Neural crest cell (in vitro differentiated cells): ENCODE measurements around the gene TBC1D5. TPM values are rescaled to one million over a fixed set of nuclear protein-coding genes. Genes with fewer than 3 reads are reported as not detected.

Experiments
- DNase-seq: peaks from one replicate; pipeline ENCODE4 v3.0.0; 2021; ENCODE audit warnings: low read depth, mixed read lengths, low spot score
- H3K27ac Mint-ChIP-seq: one replicate; pipeline ENCODE4 v1.8.0; 2021; ENCODE audit warnings: mild to moderate bottlenecking, mixed read lengths; ENCODE audit not compliant: unreplicated experiment
- H3K27me3 Mint-ChIP-seq: 2 replicates; pipeline ENCODE4 v1.8.0; 2021; ENCODE audit warnings: low read depth, mild to moderate bottlenecking, mixed read lengths
- H3K36me3 Mint-ChIP-seq: 2 replicates; pipeline ENCODE4 v1.8.0; 2021; ENCODE audit warnings: low read depth, mild to moderate bottlenecking, mixed read lengths
- H3K4me1 Mint-ChIP-seq: 2 replicates; pipeline ENCODE4 v1.8.0; 2021; ENCODE audit warnings: mixed read lengths
- H3K4me3 Mint-ChIP-seq: one replicate; pipeline ENCODE4 v1.8.0; 2021; ENCODE audit warnings: mild to moderate bottlenecking, mixed read lengths
- H3K9me3 Mint-ChIP-seq: 2 replicates; pipeline ENCODE4 v1.8.0; 2021; ENCODE audit warnings: mixed read lengths
- total RNA-seq: library from RNA; stranded (reverse); gene quantifications from 2 replicates; pipeline ENCODE4 v1.2.1, GENCODE V29; 2021
- TF ChIP-seq, protein P1 (sequence below): fragments of 200-600 bp; sonication (generic); conservative IDR thresholded peaks from 2 replicates; pipeline ENCODE4 v1.5.0; 2021; ENCODE audit warnings: antibody characterized with exemption, mild to moderate bottlenecking

TBC1D5 gene
- total RNA-seq, 1 donor from 2014 or later = 51.2 TPM

DNA sequence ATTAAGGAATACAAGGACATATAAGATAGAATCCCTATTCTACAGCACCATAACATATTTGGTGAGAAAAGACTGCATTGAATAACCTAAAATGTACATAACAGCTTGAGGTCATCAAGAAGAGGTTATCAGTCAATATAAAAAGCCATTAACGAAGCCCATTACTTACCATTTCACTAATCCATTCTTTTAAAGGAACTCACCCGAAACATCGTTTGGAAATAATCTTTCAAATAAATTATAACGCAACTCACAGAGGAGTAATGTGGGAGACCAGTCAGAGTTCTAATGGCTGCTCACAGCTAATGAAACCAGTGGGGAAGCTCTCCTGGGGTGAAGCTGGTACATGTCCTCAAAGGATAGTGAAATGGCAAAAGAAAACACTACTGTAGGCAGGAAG lies 188.4 kb downstream of the TBC1D5 start:
- no peak overlapping the region for H3K27ac Mint-ChIP-seq
- no peak for DNase-seq
- peaks cover 36% of the 10 kb centered on the region for H3K4me1 Mint-ChIP-seq
- H3K4me3 Mint-ChIP-seq = no peak overlapping the region
- H3K27me3 Mint-ChIP-seq = no peaks in the 10 kb centered on the region
- no peaks in the 10 kb centered on the region for H3K9me3 Mint-ChIP-seq
- H3K36me3 Mint-ChIP-seq = peaks cover 4% of the 10 kb centered on the region
- TF ChIP-seq, protein P1, sequence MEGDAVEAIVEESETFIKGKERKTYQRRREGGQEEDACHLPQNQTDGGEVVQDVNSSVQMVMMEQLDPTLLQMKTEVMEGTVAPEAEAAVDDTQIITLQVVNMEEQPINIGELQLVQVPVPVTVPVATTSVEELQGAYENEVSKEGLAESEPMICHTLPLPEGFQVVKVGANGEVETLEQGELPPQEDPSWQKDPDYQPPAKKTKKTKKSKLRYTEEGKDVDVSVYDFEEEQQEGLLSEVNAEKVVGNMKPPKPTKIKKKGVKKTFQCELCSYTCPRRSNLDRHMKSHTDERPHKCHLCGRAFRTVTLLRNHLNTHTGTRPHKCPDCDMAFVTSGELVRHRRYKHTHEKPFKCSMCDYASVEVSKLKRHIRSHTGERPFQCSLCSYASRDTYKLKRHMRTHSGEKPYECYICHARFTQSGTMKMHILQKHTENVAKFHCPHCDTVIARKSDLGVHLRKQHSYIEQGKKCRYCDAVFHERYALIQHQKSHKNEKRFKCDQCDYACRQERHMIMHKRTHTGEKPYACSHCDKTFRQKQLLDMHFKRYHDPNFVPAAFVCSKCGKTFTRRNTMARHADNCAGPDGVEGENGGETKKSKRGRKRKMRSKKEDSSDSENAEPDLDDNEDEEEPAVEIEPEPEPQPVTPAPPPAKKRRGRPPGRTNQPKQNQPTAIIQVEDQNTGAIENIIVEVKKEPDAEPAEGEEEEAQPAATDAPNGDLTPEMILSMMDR = no peak

DNA sequence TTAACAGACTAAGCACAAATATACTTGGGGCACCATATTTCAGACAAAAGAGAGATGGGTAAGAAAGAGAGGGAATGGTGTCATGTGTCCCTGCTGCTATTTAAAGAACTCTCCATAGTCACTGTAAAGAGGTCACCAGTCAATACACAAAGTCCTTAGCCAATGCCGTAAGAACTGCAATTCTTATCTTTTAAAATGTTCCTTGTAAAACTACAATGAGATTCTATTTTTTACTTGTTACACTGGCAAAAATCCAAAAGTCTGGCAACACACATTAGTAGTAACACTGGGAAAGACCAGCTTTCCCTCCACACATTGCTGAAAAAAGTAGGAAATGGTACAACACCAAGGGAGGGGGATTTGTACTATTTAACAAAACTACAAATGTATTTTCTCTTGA lies 189.4 kb downstream of the TBC1D5 start:
- no peaks in the 10 kb centered on the region for H3K9me3 Mint-ChIP-seq
- H3K27ac Mint-ChIP-seq = no peak overlapping the region
- TF ChIP-seq, protein P1 = no peak

DNA sequence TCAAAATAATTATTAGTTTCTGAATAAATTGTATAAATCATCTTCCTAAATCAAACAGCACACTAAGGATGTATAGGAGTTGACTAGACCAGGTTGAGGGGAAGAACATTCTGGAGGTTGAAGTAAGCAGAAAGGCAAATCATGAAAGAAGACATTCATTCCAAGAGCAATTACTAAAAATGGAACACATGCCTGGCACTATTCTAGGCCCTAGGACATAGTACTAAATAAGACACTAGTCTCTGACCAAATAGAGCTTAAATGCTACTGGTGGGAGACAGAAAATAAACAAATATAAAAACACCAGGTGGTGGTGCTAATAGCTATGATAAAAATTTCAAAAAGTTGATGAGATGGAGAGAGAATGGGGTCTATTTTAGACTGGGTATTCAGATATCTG lies 190.1 kb downstream of the TBC1D5 start:
- H3K4me1 Mint-ChIP-seq = peaks cover 36% of the 10 kb centered on the region
- no peak for DNase-seq
- peaks cover 4% of the 10 kb centered on the region for H3K36me3 Mint-ChIP-seq
- TF ChIP-seq, protein P1 = no peak
- no peaks in the 10 kb centered on the region for H3K27me3 Mint-ChIP-seq
- H3K4me3 Mint-ChIP-seq = no peak overlapping the region
- H3K9me3 Mint-ChIP-seq = no peaks in the 10 kb centered on the region
- H3K27ac Mint-ChIP-seq = no peak overlapping the region

More for the DNA sequence above, 189.4 kb downstream of the TBC1D5 start:
- Mint-ChIP-seq H3K4me1 (peaks cover 36% of the 10 kb centered on the region), H3K36me3 (peaks cover 4% of the 10 kb centered on the region), H3K27me3 (no peaks in the 10 kb centered on the region), H3K4me3 (no peak overlapping the region)
- DNase-seq = no peak

DNA sequence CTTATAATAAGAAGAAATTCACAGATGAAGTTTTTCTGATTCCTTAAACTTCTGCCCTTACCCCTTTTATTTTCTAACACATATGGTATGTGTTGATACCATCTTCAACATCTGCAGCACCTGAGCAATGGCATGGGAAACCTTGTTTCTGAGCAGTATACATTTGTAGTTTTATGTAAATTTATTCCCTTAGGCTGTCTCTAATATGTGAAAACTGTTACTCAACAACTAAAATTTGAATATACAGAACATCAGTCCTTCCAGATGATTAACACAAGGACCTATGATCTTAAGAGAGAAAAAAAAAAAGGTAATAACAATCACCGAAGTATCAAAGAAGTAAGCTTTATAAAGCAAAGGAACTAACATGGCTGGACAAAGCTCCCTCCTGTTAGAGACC lies 190.5 kb downstream of the TBC1D5 start:
- H3K36me3 Mint-ChIP-seq = peaks cover 4% of the 10 kb centered on the region

DNA sequence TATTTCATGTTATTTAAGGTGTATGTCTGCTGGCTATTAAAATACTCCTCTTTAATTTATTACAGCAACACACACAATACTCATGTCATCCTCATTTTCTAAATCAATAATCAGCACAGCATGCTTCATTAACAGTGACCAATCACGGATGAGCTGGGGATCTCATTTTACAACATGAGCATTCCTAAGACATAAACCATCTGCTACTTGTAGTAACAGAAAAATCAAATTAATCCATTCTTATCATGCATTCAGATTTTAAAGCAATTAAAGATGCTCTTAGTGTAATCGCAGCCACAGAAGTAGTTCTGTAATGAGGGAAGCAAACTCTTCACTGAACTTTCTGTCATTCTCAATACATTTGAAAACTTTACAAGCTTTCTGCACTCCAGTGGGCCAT lies 191.1 kb downstream of the TBC1D5 start:
- Mint-ChIP-seq H3K27ac (no peak overlapping the region), H3K4me1 (peaks cover 34% of the 10 kb centered on the region), H3K4me3 (no peak overlapping the region), H3K27me3 (no peaks in the 10 kb centered on the region), H3K9me3 (no peaks in the 10 kb centered on the region), H3K36me3 (peaks cover 4% of the 10 kb centered on the region)
- no peak for DNase-seq
- TF ChIP-seq, protein P1 = no peak

More for the DNA sequence above, 190.5 kb downstream of the TBC1D5 start:
- no peak overlapping the region for H3K4me3 Mint-ChIP-seq
- TF ChIP-seq, protein P1 = no peak
- no peaks in the 10 kb centered on the region for H3K27me3 Mint-ChIP-seq
- no peaks in the 10 kb centered on the region for H3K9me3 Mint-ChIP-seq
- peaks cover 36% of the 10 kb centered on the region for H3K4me1 Mint-ChIP-seq
- DNase-seq = no peak
- H3K27ac Mint-ChIP-seq = no peak overlapping the region

DNA sequence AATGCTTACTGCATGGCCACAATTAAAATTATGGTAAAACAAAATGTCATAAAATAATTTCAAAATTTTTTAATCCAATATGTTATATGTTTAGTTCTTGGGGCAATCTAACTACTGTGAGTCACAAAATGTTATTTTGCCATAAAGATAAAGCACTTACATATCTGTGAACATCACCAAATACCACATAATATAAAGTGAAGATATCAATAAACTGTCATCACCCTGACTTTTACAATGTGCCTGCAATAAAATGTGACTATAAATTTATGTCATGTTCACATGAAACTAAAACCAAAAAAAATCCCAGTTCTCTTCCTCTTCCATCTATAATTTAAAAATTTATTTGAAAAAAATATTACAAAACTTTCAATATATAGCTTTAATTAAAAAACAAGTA lies 191.8 kb downstream of the TBC1D5 start:
- DNase-seq = no peak
- H3K36me3 Mint-ChIP-seq = peaks cover 4% of the 10 kb centered on the region
- H3K27ac Mint-ChIP-seq = no peak overlapping the region
- TF ChIP-seq, protein P1 = no peak
- H3K27me3 Mint-ChIP-seq = no peaks in the 10 kb centered on the region
- no peak overlapping the region for H3K4me3 Mint-ChIP-seq
- H3K9me3 Mint-ChIP-seq = no peaks in the 10 kb centered on the region
- peaks cover 29% of the 10 kb centered on the region for H3K4me1 Mint-ChIP-seq
